ENCODE measurements around the gene HIRA.

- TF ChIP-seq, protein P1, sequence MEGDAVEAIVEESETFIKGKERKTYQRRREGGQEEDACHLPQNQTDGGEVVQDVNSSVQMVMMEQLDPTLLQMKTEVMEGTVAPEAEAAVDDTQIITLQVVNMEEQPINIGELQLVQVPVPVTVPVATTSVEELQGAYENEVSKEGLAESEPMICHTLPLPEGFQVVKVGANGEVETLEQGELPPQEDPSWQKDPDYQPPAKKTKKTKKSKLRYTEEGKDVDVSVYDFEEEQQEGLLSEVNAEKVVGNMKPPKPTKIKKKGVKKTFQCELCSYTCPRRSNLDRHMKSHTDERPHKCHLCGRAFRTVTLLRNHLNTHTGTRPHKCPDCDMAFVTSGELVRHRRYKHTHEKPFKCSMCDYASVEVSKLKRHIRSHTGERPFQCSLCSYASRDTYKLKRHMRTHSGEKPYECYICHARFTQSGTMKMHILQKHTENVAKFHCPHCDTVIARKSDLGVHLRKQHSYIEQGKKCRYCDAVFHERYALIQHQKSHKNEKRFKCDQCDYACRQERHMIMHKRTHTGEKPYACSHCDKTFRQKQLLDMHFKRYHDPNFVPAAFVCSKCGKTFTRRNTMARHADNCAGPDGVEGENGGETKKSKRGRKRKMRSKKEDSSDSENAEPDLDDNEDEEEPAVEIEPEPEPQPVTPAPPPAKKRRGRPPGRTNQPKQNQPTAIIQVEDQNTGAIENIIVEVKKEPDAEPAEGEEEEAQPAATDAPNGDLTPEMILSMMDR (IDR thresholded peaks at IDR 0.05; ENCODE audit: borderline replicate concordance, extremely low read depth, low read length, poor library complexity, severe bottlenecking), result no peak
- no peak for TF ChIP-seq EZH2 (IDR thresholded peaks at IDR 0.05; ENCODE audit: borderline replicate concordance, low read depth, low read length, severe bottlenecking)
These were observed 100.6 kb downstream of the HIRA start for GRCh38 chr22:19330865-19331418.

Measured in DND-41 (cell line).